Activated naive CD8-positive, alpha-beta T cell (primary cell): ENCODE measurements around the gene ZFR2.

Source experiments
- H3K27ac Mint-ChIP-seq: one replicate; pipeline ENCODE4 v1.8.0; 2021; ENCODE audit warnings: mixed read lengths
- H3K27me3 Mint-ChIP-seq: one replicate; pipeline ENCODE4 v1.8.0; 2021; ENCODE audit warnings: mixed read lengths
- H3K36me3 Mint-ChIP-seq: one replicate; pipeline ENCODE4 v1.8.0; 2021; ENCODE audit warnings: mixed read lengths
- H3K4me1 Mint-ChIP-seq: one replicate; pipeline ENCODE4 v1.8.0; 2021; ENCODE audit warnings: low read depth, mixed read lengths
- H3K4me3 Mint-ChIP-seq: one replicate; pipeline ENCODE4 v1.8.0; 2021; ENCODE audit warnings: mild to moderate bottlenecking, mixed read lengths
- H3K9me3 Mint-ChIP-seq: one replicate; pipeline ENCODE4 v1.8.0; 2021; ENCODE audit warnings: low read depth, mixed read lengths

ZFR2 gene

DNA sequence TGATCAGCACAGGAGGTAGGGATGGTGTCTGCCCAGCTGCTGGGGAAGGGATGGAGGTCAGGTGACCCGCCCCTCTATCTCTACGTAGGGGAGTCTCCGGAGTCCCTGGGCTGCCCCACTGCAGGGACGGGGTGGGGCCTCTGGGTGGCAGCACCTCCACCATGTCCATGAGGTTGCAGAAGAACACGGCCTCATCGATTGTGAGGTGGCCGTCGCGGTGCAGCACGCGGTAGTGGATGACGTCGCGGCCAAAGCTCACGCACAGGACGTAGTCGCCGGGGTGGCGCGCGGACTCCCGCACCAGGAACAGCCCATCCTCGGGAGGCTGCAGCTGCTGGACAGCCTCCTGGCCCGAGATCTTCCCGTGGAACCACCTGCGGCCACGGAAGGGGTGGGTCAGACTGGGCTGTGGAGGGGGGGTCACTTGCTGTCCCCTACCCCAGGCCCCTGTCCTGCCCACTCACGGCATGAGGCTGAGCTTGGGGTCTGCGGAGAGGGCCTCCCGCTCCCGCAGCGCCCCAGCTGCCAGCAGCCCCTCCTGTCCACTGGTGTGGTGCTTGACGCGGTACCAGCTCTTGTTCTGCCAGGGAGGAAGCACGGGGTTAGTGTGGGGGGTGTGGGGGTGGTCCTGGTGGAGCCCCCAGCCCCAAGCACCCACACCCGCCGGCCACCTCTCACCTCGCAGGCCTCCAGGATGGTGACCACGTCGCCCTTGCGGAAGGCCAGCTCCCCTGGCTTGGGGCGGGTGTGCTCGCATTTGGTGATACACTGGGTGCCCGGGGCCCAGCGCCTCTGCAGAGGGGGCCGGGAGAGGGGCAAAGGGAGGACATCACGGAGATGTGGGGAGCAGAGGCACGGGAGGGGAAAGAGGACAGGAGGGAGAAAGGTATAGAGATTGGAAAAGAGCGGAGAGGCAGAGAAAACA is 84.9 kb downstream of the ZFR2 start:
- no peak overlapping the region for H3K27ac Mint-ChIP-seq
- H3K4me3 Mint-ChIP-seq = peak overlapping the region; percentile 89
- H3K9me3 Mint-ChIP-seq = no peaks in the 10 kb centered on the region
- peaks cover 10% of the 10 kb centered on the region for H3K4me1 Mint-ChIP-seq
- no peaks in the 10 kb centered on the region for H3K27me3 Mint-ChIP-seq
- peaks cover 9% of the 10 kb centered on the region for H3K36me3 Mint-ChIP-seq

DNA sequence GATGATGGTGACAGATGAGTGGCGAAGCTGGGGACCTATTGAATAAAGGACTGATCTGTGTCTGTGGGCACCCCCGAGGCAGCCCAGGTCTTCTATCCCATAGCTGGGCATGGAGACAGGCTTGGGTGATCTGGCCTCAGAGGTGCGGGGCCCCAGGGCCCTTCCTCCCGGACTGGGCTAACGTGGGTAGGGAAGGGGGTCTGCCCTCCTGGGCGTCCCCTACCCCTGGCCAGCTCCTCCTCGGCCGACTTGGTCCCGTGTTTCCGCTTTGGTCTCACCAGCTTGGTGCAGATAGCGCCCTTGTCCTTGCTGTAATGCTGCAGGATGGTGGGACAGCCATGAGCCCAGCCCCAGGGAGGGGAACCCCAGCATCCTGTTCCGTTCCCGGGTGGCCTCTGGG is 85.9 kb downstream of the ZFR2 start:
- H3K4me3 Mint-ChIP-seq = no peak overlapping the region
- no peak overlapping the region for H3K27ac Mint-ChIP-seq
- peaks cover 9% of the 10 kb centered on the region for H3K36me3 Mint-ChIP-seq
- H3K4me1 Mint-ChIP-seq = peaks cover 8% of the 10 kb centered on the region
- no peaks in the 10 kb centered on the region for H3K9me3 Mint-ChIP-seq
- no peaks in the 10 kb centered on the region for H3K27me3 Mint-ChIP-seq

DNA sequence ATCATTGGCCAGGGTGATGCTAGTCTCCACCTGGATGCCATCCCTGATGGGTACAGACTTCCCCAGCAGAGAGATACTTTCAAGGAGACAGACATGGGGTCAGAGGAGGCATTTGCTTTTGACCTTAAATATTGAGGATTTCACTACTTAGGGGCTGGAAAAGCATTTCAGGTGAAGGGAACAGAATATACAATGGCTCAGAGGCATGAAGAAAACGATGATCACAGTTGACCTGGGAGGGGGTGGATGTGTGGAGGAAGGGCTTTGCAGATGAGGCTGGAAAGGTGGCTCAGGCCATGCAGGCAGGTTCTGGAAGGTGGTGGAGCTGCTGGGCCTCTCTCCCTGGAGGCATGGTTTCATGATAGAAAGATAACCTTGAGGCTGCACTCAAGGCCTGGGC is 86.5 kb downstream of the ZFR2 start:
- H3K36me3 Mint-ChIP-seq = peaks cover 9% of the 10 kb centered on the region
- no peak overlapping the region for H3K4me3 Mint-ChIP-seq
- H3K9me3 Mint-ChIP-seq = no peaks in the 10 kb centered on the region
- H3K4me1 Mint-ChIP-seq = peaks cover 8% of the 10 kb centered on the region
- no peak overlapping the region for H3K27ac Mint-ChIP-seq
- no peaks in the 10 kb centered on the region for H3K27me3 Mint-ChIP-seq

GRCh38 chr19:3781603-3782002 is 87.2 kb downstream of the ZFR2 start:
- no peaks in the 10 kb centered on the region for H3K9me3 Mint-ChIP-seq
- H3K36me3 Mint-ChIP-seq = peaks cover 9% of the 10 kb centered on the region
- peaks cover 8% of the 10 kb centered on the region for H3K4me1 Mint-ChIP-seq
- H3K27ac Mint-ChIP-seq = no peak overlapping the region
- H3K27me3 Mint-ChIP-seq = no peaks in the 10 kb centered on the region
- no peak overlapping the region for H3K4me3 Mint-ChIP-seq

DNA sequence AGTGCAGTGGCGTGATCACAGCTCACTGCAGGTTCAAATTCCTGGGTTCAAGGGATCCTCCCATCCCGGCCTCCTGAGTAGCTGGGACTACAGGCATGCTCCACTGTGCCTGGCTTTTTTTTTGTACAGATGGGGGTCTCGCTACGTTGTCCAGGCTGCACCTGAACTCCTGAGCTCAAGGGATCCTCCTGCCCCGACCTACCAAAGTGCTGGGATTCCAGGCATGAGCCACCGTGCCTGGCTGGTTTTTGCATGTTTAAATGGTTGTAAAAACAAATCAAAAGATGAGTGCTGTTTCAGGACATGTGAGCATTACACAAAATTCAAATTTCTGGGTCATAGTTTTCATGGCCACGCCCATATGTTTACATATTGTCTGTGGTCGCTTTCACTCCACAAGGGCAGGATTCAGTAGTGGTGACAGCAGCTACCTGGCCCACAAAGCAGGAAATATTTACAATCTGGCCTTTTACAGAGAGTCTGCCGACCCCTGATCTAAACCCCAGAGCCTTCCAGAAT is 88.0 kb downstream of the ZFR2 start:
- Mint-ChIP-seq H3K27ac (no peak overlapping the region), H3K27me3 (no peaks in the 10 kb centered on the region), H3K36me3 (peaks cover 9% of the 10 kb centered on the region), H3K4me1 (peaks cover 6% of the 10 kb centered on the region), H3K9me3 (no peaks in the 10 kb centered on the region), H3K4me3 (no peak overlapping the region)

- H3K4me1 Mint-ChIP-seq = no peaks in the 10 kb centered on the region
- H3K9me3 Mint-ChIP-seq = no peaks in the 10 kb centered on the region
- no peaks in the 10 kb centered on the region for H3K27me3 Mint-ChIP-seq
- H3K27ac Mint-ChIP-seq = no peak overlapping the region
- H3K4me3 Mint-ChIP-seq = no peak overlapping the region
- H3K36me3 Mint-ChIP-seq = peaks cover 9% of the 10 kb centered on the region
These were observed 89.7 kb downstream of the ZFR2 start for GRCh38 chr19:3778899-3779723.

GRCh38 chr19:3778104-3778867 is 90.6 kb downstream of the ZFR2 start:
- H3K36me3 Mint-ChIP-seq = peaks cover 9% of the 10 kb centered on the region
- H3K27ac Mint-ChIP-seq = no peak overlapping the region
- no peak overlapping the region for H3K4me3 Mint-ChIP-seq
- H3K4me1 Mint-ChIP-seq = no peaks in the 10 kb centered on the region
- no peaks in the 10 kb centered on the region for H3K27me3 Mint-ChIP-seq
- no peaks in the 10 kb centered on the region for H3K9me3 Mint-ChIP-seq

GRCh38 chr19:3776479-3777040 is 92.3 kb downstream of the ZFR2 start:
- H3K27ac Mint-ChIP-seq = no peak overlapping the region
- H3K9me3 Mint-ChIP-seq = no peaks in the 10 kb centered on the region
- no peaks in the 10 kb centered on the region for H3K4me1 Mint-ChIP-seq
- no peak overlapping the region for H3K4me3 Mint-ChIP-seq
- no peaks in the 10 kb centered on the region for H3K36me3 Mint-ChIP-seq
- H3K27me3 Mint-ChIP-seq = no peaks in the 10 kb centered on the region

GRCh38 chr19:3775831-3776230 is 93.0 kb downstream of the ZFR2 start:
- H3K27ac Mint-ChIP-seq = no peak overlapping the region
- no peaks in the 10 kb centered on the region for H3K4me1 Mint-ChIP-seq
- no peaks in the 10 kb centered on the region for H3K27me3 Mint-ChIP-seq
- H3K36me3 Mint-ChIP-seq = no peaks in the 10 kb centered on the region
- H3K4me3 Mint-ChIP-seq = no peak overlapping the region
- H3K9me3 Mint-ChIP-seq = no peaks in the 10 kb centered on the region

DNA sequence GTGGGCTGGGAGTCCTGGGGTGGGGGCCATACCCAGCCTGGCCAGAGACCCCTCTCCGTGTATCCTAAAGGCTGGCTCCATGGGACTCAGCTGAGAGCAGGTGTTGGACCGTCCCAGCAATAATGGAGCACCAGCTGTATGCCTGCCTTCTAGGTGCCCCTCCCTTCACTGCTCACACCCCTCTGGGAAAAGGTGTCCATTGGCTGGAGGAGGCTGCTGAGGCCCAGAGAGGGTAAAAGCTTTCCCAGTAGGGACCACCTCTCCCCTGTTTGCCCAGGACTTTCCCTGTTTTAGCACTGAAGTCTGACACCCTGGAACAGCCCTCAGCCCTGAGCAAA is 93.5 kb downstream of the ZFR2 start:
- Mint-ChIP-seq H3K4me3 (no peak overlapping the region), H3K27me3 (no peaks in the 10 kb centered on the region), H3K27ac (no peak overlapping the region), H3K9me3 (no peaks in the 10 kb centered on the region), H3K4me1 (no peaks in the 10 kb centered on the region), H3K36me3 (no peaks in the 10 kb centered on the region)

- Mint-ChIP-seq H3K4me1 (no peaks in the 10 kb centered on the region), H3K27ac (no peak overlapping the region), H3K27me3 (no peaks in the 10 kb centered on the region), H3K36me3 (no peaks in the 10 kb centered on the region), H3K9me3 (no peaks in the 10 kb centered on the region), H3K4me3 (no peak overlapping the region)
These were observed 94.0 kb downstream of the ZFR2 start for GRCh38 chr19:3774621-3775373.

DNA sequence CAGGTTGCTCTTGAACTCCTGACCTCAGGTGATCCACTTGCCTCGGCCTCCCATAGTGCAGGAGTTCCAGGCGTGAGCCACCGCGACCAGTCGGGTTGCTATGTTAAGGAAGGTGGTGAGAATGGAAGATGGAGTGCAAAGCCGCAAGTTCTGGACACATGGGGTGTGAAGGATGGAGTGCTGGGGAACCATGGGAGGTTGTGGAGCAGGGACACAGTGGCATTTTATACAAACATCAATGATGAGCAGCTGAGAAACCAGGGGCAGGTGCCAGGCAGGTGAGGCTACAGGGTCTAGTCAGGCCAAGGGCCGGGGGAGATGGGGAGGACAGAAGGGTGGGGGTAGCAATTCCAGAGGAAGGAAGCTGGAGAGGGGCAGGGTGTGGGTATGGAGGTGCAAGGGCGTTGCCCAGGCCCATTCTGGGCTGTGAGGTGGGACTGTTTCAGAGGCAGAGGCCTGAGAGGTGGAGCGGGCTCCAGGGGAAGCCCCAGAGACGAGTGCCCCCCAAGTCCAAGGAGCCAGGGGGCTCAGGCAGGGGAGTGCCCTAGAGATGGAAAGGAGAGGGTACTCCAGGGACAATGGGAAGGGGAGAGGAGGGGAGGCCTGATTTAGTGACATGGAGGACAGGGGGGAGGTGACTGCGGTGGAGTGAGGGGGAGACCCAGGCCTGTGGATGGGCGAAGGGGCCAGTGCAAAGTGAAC is 94.9 kb downstream of the ZFR2 start:
- H3K4me3 Mint-ChIP-seq = no peak overlapping the region
- H3K27ac Mint-ChIP-seq = no peak overlapping the region
- no peaks in the 10 kb centered on the region for H3K4me1 Mint-ChIP-seq
- H3K36me3 Mint-ChIP-seq = no peaks in the 10 kb centered on the region
- no peaks in the 10 kb centered on the region for H3K27me3 Mint-ChIP-seq
- no peaks in the 10 kb centered on the region for H3K9me3 Mint-ChIP-seq

GRCh38 chr19:3771906-3772455 is 96.9 kb downstream of the ZFR2 start, which contains the start of gene RAX2:
Gene RAX2 (minus strand): TSS chr19:3772228. CDS start chr19:3771742, 486 bp downstream.
- Mint-ChIP-seq H3K27ac (no peak within 1 kb of the TSS), H3K4me1 (no peaks in the 10 kb centered on the region), H3K9me3 (no peaks in the 10 kb centered on the region), H3K36me3 (no peaks in the 10 kb centered on the region), H3K27me3 (no peaks in the 10 kb centered on the region), H3K4me3 (no peak within 1 kb of the TSS)
